Activated CD8-positive, alpha-beta memory T cell treated with anti-CD3 and anti-CD28 coated beads, Interleukin-2, amount 50 U/mL, for 24 hours (primary cell): ENCODE measurements around the gene MTA3.

Source experiments
- DNase-seq: peaks from one replicate; pipeline ENCODE4 v3.0.0-alpha.2; 2020; ENCODE audit errors: extremely low read depth

MTA3 gene

GRCh38 chr2:42762823-42763804 is 194.7 kb downstream of the MTA3 start:
- no peak for DNase-seq

GRCh38 chr2:42764096-42764495 is 195.7 kb downstream of the MTA3 start, which contains the start of gene OXER1:
Gene OXER1 (minus strand): TSS chr2:42764135. CDS start chr2:42764062, 73 bp downstream.
- DNase-seq = no peak

GRCh38 chr2:42764901-42765300 is 196.5 kb downstream of the MTA3 start:
- DNase-seq = no peak

- no peak for DNase-seq
Measured at GRCh38 chr2:42765686-42766085, 197.3 kb downstream of the MTA3 start.

- DNase-seq = no peak
Measured at GRCh38 chr2:42767080-42767898, 198.9 kb downstream of the MTA3 start.

- no peak for DNase-seq
Measured at GRCh38 chr2:42767899-42768705, 199.7 kb downstream of the MTA3 start.

GRCh38 chr2:42768706-42769256 is 200.3 kb downstream of the MTA3 start:
- no peak for DNase-seq

- DNase-seq = no peak
Measured at GRCh38 chr2:42769583-42770287, 201.3 kb downstream of the MTA3 start.

GRCh38 chr2:42770288-42771131 is 202.1 kb downstream of the MTA3 start:
- DNase-seq = no peak

- DNase-seq = no peak
Measured at GRCh38 chr2:42771546-42772153, 203.2 kb downstream of the MTA3 start.

GRCh38 chr2:42775186-42775585 is 206.8 kb downstream of the MTA3 start:
- DNase-seq = no peak

- DNase-seq = no peak
Measured at GRCh38 chr2:42775810-42776209, 207.4 kb downstream of the MTA3 start.

GRCh38 chr2:42777883-42778805 is 209.7 kb downstream of the MTA3 start:
- DNase-seq = no peak

- no peak for DNase-seq
Measured at GRCh38 chr2:42781181-42781580, 212.7 kb downstream of the MTA3 start.

GRCh38 chr2:42783511-42783910 is 215.1 kb downstream of the MTA3 start:
- DNase-seq = no peak

GRCh38 chr2:42784204-42784880 is 215.9 kb downstream of the MTA3 start:
- DNase-seq = no peak

- DNase-seq = no peak
Measured at GRCh38 chr2:42786561-42787345, 218.3 kb downstream of the MTA3 start.
